KOPT-K1 (cell line): Measurements from ENCODE around the gene C11orf65.

ENCODE experiments used
- H3K27ac ChIP-seq: fragments of 200-600 bp; sonication (generic); 2 replicates; pipeline ENCODE4 v1.5.1; 2016; ENCODE audit warnings: antibody characterized with exemption, mild to moderate bottlenecking, low read depth, low read length; ENCODE audit not compliant: poor library complexity, severe bottlenecking
- H3K36me3 ChIP-seq: fragments of 200-600 bp; sonication (generic); 2 replicates; pipeline ENCODE4 v1.5.1; 2017; ENCODE audit warnings: antibody characterized with exemption, mild to moderate bottlenecking, low read length, moderate library complexity; ENCODE audit not compliant: insufficient read depth
- H3K9me3 ChIP-seq: fragments of 200-600 bp; sonication (generic); 2 replicates; pipeline ENCODE4 v1.5.1; 2017; ENCODE audit warnings: antibody characterized with exemption, low read length, mild to moderate bottlenecking; ENCODE audit not compliant: insufficient read depth, poor library complexity, severe bottlenecking

C11orf65 gene

GRCh38 chr11:108364159-108364558, 103.2 kb downstream of the C11orf65 start:
- Histone ChIP-seq H3K36me3 (peaks cover 30% of the 10 kb centered on the region), H3K27ac (no peak overlapping the region), H3K9me3 (no peaks in the 10 kb centered on the region)

- Histone ChIP-seq H3K36me3 (peaks cover 94% of the 10 kb centered on the region), H3K27ac (no peak overlapping the region), H3K9me3 (peaks cover under 1% of the 10 kb centered on the region)
Measured at GRCh38 chr11:108351468-108351867, 115.9 kb downstream of the C11orf65 start.

GRCh38 chr11:108346451-108346850, 120.9 kb downstream of the C11orf65 start:
- no peak overlapping the region for H3K27ac ChIP-seq
- no peaks in the 10 kb centered on the region for H3K9me3 ChIP-seq
- H3K36me3 ChIP-seq = peaks cover 52% of the 10 kb centered on the region

- H3K27ac ChIP-seq = no peak overlapping the region
- H3K36me3 ChIP-seq = peaks cover 45% of the 10 kb centered on the region
- no peaks in the 10 kb centered on the region for H3K9me3 ChIP-seq
Measured at GRCh38 chr11:108345767-108346166, 121.6 kb downstream of the C11orf65 start.

- H3K9me3 ChIP-seq = no peaks in the 10 kb centered on the region
- peaks cover 28% of the 10 kb centered on the region for H3K36me3 ChIP-seq
- H3K27ac ChIP-seq = no peak overlapping the region
Measured at GRCh38 chr11:108343714-108344113, 123.6 kb downstream of the C11orf65 start.

- H3K9me3 ChIP-seq = no peaks in the 10 kb centered on the region
- H3K27ac ChIP-seq = no peak overlapping the region
- peaks cover 31% of the 10 kb centered on the region for H3K36me3 ChIP-seq
Measured at GRCh38 chr11:108341654-108342053, 125.7 kb downstream of the C11orf65 start.

- no peaks in the 10 kb centered on the region for H3K9me3 ChIP-seq
- H3K27ac ChIP-seq = no peak overlapping the region
- peaks cover 32% of the 10 kb centered on the region for H3K36me3 ChIP-seq
Measured at GRCh38 chr11:108340973-108341372, 126.4 kb downstream of the C11orf65 start.

GRCh38 chr11:108338750-108339149, 128.6 kb downstream of the C11orf65 start:
- Histone ChIP-seq H3K9me3 (no peaks in the 10 kb centered on the region), H3K36me3 (peaks cover 50% of the 10 kb centered on the region), H3K27ac (no peak overlapping the region)

- Histone ChIP-seq H3K27ac (no peak overlapping the region), H3K9me3 (no peaks in the 10 kb centered on the region), H3K36me3 (peaks cover 97% of the 10 kb centered on the region)
Measured at GRCh38 chr11:108333403-108333899, 133.9 kb downstream of the C11orf65 start.
